ENCODE measurements around the gene ADK.

DNA sequence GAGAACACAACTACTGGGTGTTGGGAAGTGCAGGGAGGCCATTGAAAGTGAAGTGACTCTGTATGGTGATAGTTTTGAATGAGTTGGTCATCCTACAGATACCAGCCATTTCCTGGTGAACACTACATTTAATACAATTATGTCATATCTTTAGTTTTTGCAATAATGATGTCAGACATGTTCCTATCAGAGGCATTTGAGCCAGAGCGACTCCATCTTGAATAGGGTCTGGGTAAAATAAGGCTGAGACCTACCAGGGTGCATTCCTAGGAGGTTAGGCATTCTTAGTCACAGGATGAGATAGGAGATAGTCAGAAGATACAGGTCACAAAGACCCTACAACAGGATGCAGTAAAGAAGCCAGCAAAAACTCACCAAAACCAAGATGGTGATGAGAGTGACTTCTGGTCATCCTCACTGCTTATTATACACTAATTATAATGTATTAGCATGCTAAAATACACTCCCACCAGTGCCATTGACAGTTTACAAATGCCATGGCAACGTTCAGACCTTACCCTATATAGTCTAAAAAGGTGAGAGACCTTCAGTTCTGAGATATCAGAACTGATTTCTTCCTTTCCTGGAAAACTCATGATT, 28.2 kb downstream of the ADK start:
- TF ChIP-seq, protein P1, sequence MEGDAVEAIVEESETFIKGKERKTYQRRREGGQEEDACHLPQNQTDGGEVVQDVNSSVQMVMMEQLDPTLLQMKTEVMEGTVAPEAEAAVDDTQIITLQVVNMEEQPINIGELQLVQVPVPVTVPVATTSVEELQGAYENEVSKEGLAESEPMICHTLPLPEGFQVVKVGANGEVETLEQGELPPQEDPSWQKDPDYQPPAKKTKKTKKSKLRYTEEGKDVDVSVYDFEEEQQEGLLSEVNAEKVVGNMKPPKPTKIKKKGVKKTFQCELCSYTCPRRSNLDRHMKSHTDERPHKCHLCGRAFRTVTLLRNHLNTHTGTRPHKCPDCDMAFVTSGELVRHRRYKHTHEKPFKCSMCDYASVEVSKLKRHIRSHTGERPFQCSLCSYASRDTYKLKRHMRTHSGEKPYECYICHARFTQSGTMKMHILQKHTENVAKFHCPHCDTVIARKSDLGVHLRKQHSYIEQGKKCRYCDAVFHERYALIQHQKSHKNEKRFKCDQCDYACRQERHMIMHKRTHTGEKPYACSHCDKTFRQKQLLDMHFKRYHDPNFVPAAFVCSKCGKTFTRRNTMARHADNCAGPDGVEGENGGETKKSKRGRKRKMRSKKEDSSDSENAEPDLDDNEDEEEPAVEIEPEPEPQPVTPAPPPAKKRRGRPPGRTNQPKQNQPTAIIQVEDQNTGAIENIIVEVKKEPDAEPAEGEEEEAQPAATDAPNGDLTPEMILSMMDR (IDR thresholded peaks at IDR 0.05; ENCODE audit: extremely low read depth in 1 of 2, insufficient read depth in 1 of 2, low read depth in 1 of 2, low read length in 2 of 2), result no peak
- TF ChIP-seq, protein P2, sequence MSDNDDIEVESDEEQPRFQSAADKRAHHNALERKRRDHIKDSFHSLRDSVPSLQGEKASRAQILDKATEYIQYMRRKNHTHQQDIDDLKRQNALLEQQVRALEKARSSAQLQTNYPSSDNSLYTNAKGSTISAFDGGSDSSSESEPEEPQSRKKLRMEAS (IDR thresholded peaks at IDR 0.05; ENCODE audit: insufficient read depth, insufficient read length), result no peak

Measured in endothelial cell of umbilical vein (primary cell).